SK-N-SH (cell line): ENCODE data around the gene DCP2. TPM values are rescaled to one million over a fixed set of nuclear protein-coding genes. Genes with fewer than 3 reads are reported as not detected.

Experiments
- CTCF ChIA-PET: fragments of 300-600, 350-600 bp; formaldehyde crosslinking; extraction: SDS; loops from one replicate; lab custom pipeline; 2021; lab: Yijun Ruan, JAX
- POLR2A ChIA-PET: fragments of 350-600 bp; sonication (Branson Sonifier 250); formaldehyde crosslinking; extraction: SDS; loops from one replicate; lab custom pipeline; 2020; ENCODE audit warnings: antibody characterized with exemption, inconsistent platforms; lab: Yijun Ruan, JAX
- DNase-seq: peaks from one replicate; pipeline ENCODE4 v3.0.0; 2012
- H2AFZ ChIP-seq: fragments of 200-600 bp; sonication (generic); 2 replicates; pipeline ENCODE4 v1.8.1; 2016; ENCODE audit warnings: antibody characterized with exemption, mild to moderate bottlenecking, low read depth
- H3F3A ChIP-seq: fragments of 200-600 bp; sonication (generic); replicated peaks from 2 replicates; pipeline ENCODE3; 2016; ENCODE audit warnings: antibody characterized with exemption, mild to moderate bottlenecking; ENCODE audit not compliant: insufficient read depth
- H3K27ac ChIP-seq, 2 experiments: fragments of 200-500 bp in 1 of 2; fragments of 200-600 bp in 1 of 2; sonication (Bioruptor generic) in 1 of 2; sonication (generic), shearing (Covaris generic) in 1 of 2; 2 replicates each; pipeline versions ENCODE4 v1.5.1 to v1.6.1; 2014 to 2016; ENCODE audit warnings: low read depth in 2 of 2, inconsistent platforms in 1 of 2, low read length in 1 of 2, mild to moderate bottlenecking in 1 of 2, mixed read lengths in 1 of 2
- H3K27me3 ChIP-seq: fragments of 200-600 bp; sonication (generic), shearing (Covaris generic); 2 replicates; pipeline ENCODE4 v1.6.1; 2016; ENCODE audit warnings: mixed run types; ENCODE audit not compliant: insufficient read depth
- H3K36me3 ChIP-seq, 2 experiments: fragments of 200-500 bp in 1 of 2; fragments of 200-600 bp in 1 of 2; sonication (Bioruptor generic) in 1 of 2; sonication (generic) in 1 of 2; replicated peaks in 1 of 2; 2 replicates each; pipeline versions ENCODE3 to v1.5.1; 2014 to 2016; ENCODE audit warnings: low read length in 1 of 2, mild to moderate bottlenecking in 1 of 2; ENCODE audit not compliant: insufficient read depth in 2 of 2, control insufficient read depth in 1 of 2
- H3K4me1 ChIP-seq, 2 experiments: fragments of 200-500 bp in 1 of 2; fragments of 200-600 bp in 1 of 2; sonication (Bioruptor generic) in 1 of 2; sonication (generic), shearing (Covaris generic) in 1 of 2; 2 replicates each; pipeline versions ENCODE4 v1.5.1 to v1.6.1; 2014 to 2016; ENCODE audit warnings: low read depth in 1 of 2, low read length in 1 of 2, mixed run types in 1 of 2; ENCODE audit not compliant: insufficient read depth in 2 of 2, control insufficient read depth in 1 of 2
- H3K4me2 ChIP-seq: fragments of 200-600 bp; sonication (generic), shearing (Covaris generic); 2 replicates; pipeline ENCODE4 v1.6.1; 2017; ENCODE audit warnings: mixed run types
- H3K4me3 ChIP-seq, 2 experiments: fragments of 200-500 bp in 1 of 2; fragments of 200-600 bp in 1 of 2; sonication (Bioruptor generic) in 1 of 2; sonication (generic), shearing (Covaris generic) in 1 of 2; 2 replicates each; pipeline versions ENCODE4 v1.5.1 to v1.8.1; 2014 to 2016; ENCODE audit warnings: low read depth in 2 of 2, inconsistent platforms in 1 of 2, low read length in 1 of 2, mild to moderate bottlenecking in 1 of 2, mixed read lengths in 1 of 2, moderate library complexity in 1 of 2
- H3K79me2 ChIP-seq: fragments of 200-600 bp; sonication (generic); 2 replicates; pipeline ENCODE4 v1.8.1; 2017; ENCODE audit warnings: mild to moderate bottlenecking; ENCODE audit not compliant: insufficient read depth
- H3K9ac ChIP-seq: fragments of 200-600 bp; sonication (generic); 2 replicates; pipeline ENCODE4 v1.6.1; 2017; ENCODE audit warnings: mixed run types
- H3K9me2 ChIP-seq: fragments of 200-600 bp; sonication (generic); 2 replicates; pipeline ENCODE4 v1.6.1; 2017; ENCODE audit warnings: mixed run types
- H3K9me3 ChIP-seq: fragments of 200-600 bp; sonication (generic); 2 replicates; pipeline ENCODE4 v1.6.1; 2017; ENCODE audit warnings: mixed run types, mild to moderate bottlenecking, moderate library complexity
- H4K20me1 ChIP-seq: fragments of 200-600 bp; sonication (generic); 2 replicates; pipeline ENCODE4 v1.6.1; 2017; ENCODE audit warnings: mild to moderate bottlenecking, mixed run types; ENCODE audit not compliant: insufficient read depth
- FOSL2 ChIP-seq: IDR thresholded peaks from 2 replicates; pipeline ENCODE4 v1.4.0; 2012; ENCODE audit warnings: low read depth, mild to moderate bottlenecking, moderate library complexity, borderline replicate concordance
- FOXM1 ChIP-seq: IDR thresholded peaks from 2 replicates; pipeline ENCODE4 v1.4.0; 2012; ENCODE audit warnings: low read depth, mild to moderate bottlenecking
- MEF2A ChIP-seq: IDR thresholded peaks from 2 replicates; pipeline ENCODE4 v1.4.0; 2012; ENCODE audit warnings: low read depth, borderline replicate concordance
- NFIC ChIP-seq: IDR thresholded peaks from 2 replicates; pipeline ENCODE4 v1.4.0; 2012; ENCODE audit warnings: borderline replicate concordance
- POLR2AphosphoS5 ChIP-seq: IDR thresholded peaks from 2 replicates; pipeline ENCODE4 v1.6.1; 2012; ENCODE audit warnings: low read depth, low read length
- REST ChIP-seq: IDR thresholded peaks from 2 replicates; pipeline ENCODE4 v1.6.1; 2012; ENCODE audit warnings: mild to moderate bottlenecking, low read depth, low read length, moderate library complexity
- TCF12 ChIP-seq: IDR thresholded peaks from 2 replicates; pipeline ENCODE4 v1.4.0; 2012
- ZBTB33 ChIP-seq: IDR thresholded peaks from 2 replicates; pipeline ENCODE4 v1.4.0; 2012; ENCODE audit warnings: low read depth, borderline replicate concordance
- WGBS: methylation state at CpG from one replicate; pipeline ENCODE4 v1.1.6; 2017; ENCODE audit warnings: low lambda C conversion rate; 5-methylcytosine and 5-hydroxymethylcytosine counted together
- polyA plus RNA-seq, 3 experiments: library from polyadenylated mRNA; depleted of rRNA; stranded (reverse); fragments of >200 nt; gene quantifications; 2 replicates each; pipeline ENCODE4 v1.2.3, GENCODE V29; 2012

DCP2 gene
- polyA plus RNA-seq, 1 of the 3 experiments (the other 2 are of a cell fraction): 6.0 TPM

- no peak overlapping the region for H3K4me2 ChIP-seq
- H3K79me2 ChIP-seq: no peaks in the 10 kb centered on the region
- H3K27me3 ChIP-seq: no peaks in the 10 kb centered on the region
- 46% methylated on average over 2 of the region's 2 CpGs for WGBS
- no peak overlapping the region for H2AFZ ChIP-seq
- H3K9ac ChIP-seq: no peak overlapping the region
- ChIA-PET CTCF (interaction anchor here (1.2 kb wide), 1 partner anchor 289 kb away, joined by 3 read pairs; no protein-coding TSS in a partner anchor), POLR2A (no interaction called here)
- no peak for DNase-seq
- H3K36me3 ChIP-seq: no peaks in the 10 kb centered on the region
- peaks cover 6% of the 10 kb centered on the region for H3F3A ChIP-seq
- no peak overlapping the region; a peak in 1 of 4 replicates for H3K27ac ChIP-seq
- H3K4me1 ChIP-seq: peaks cover 7 to 13% of the 10 kb centered on the region in 2 experiments; a peak in 3 of 4 replicates
- H3K9me3 ChIP-seq: no peaks in the 10 kb centered on the region
- no peak for TF ChIP-seq REST
- TF ChIP-seq FOSL2: peak; percentile 22; the same call in 1 of the 2 replicates
- TF ChIP-seq ZBTB33: no peak
- no peaks in the 10 kb centered on the region for H4K20me1 ChIP-seq
- H3K4me3 ChIP-seq: no peak overlapping the region
- no peaks in the 10 kb centered on the region for H3K9me2 ChIP-seq
Measured at GRCh38 chr5:113047234-113047633, 70.6 kb downstream of the DCP2 start.

GRCh38 chr5:113047733-113048652 lies 71.4 kb downstream of the DCP2 start:
- Histone ChIP-seq H3K4me2 (no peak overlapping the region), H3K79me2 (no peaks in the 10 kb centered on the region)
- TF ChIP-seq FOXM1: no peak
- TF ChIP-seq TCF12: no peak
- TF ChIP-seq POLR2AphosphoS5: no peak
- TF ChIP-seq MEF2A: no peak
- no peak for TF ChIP-seq NFIC

More at GRCh38 chr5:113047733-113048652, 71.4 kb downstream of the DCP2 start:
- DNase-seq: no peak
- no peaks in the 10 kb centered on the region for H3K27me3 ChIP-seq
- H3K36me3 ChIP-seq: no peaks in the 10 kb centered on the region
- no peak overlapping the region for H3K9ac ChIP-seq
- 91% methylated on average over 11 of the region's 11 CpGs for WGBS
- no peak overlapping the region for H3K4me3 ChIP-seq
- peaks cover 12 to 13% of the 10 kb centered on the region in 2 experiments; a peak in 3 of 4 replicates for H3K4me1 ChIP-seq
- peaks cover 6% of the 10 kb centered on the region for H3F3A ChIP-seq
- no peak overlapping the region for H3K27ac ChIP-seq
- CTCF ChIA-PET: interaction anchor here (1.2 kb wide), 1 partner anchor 289 kb away, joined by 3 read pairs; no protein-coding TSS in a partner anchor
- H2AFZ ChIP-seq: no peak overlapping the region
- POLR2A ChIA-PET: no interaction called here
- no peaks in the 10 kb centered on the region for H3K9me3 ChIP-seq
- no peaks in the 10 kb centered on the region for H4K20me1 ChIP-seq
- H3K9me2 ChIP-seq: no peaks in the 10 kb centered on the region
